Fibroblast of skin of right quadriceps (primary cell): ENCODE measurements around the gene MAFG.
"Not testable (repeated sequence)": the region's sequence is repeated elsewhere in the genome, so short reads cannot be mapped to it uniquely, and the experiment has no call there.

Experiments
- DNase-seq: peaks from one replicate; pipeline ENCODE4 v3.0.0-alpha.2; 2013

MAFG gene

GRCh38 chr17:81921996-81922565 lies 5.5 kb downstream of the MAFG start:
- no peak for DNase-seq

- no peak for DNase-seq
These were observed 6.0 kb downstream of the MAFG start for GRCh38 chr17:81921537-81921862.

GRCh38 chr17:81920612-81921536 lies 6.7 kb downstream of the MAFG start:
- no peak for DNase-seq

GRCh38 chr17:81918832-81919545 lies 8.5 kb downstream of the MAFG start:
- DNase-seq = no peak

GRCh38 chr17:81918333-81918669 lies 9.2 kb downstream of the MAFG start:
- not testable (repeated sequence) for DNase-seq

- peak; percentile 63 for DNase-seq
These were observed 9.8 kb downstream of the MAFG start, which contains the start of gene SIRT7 for GRCh38 chr17:81917565-81918332. TSS of gene SIRT7 (minus strand) at chr17:81918176. CDS start at chr17:81918131, 45 bp downstream.

- no peak for DNase-seq
These were observed 11.1 kb downstream of the MAFG start for GRCh38 chr17:81916234-81917001.

- no peak for DNase-seq
These were observed 12.2 kb downstream of the MAFG start for GRCh38 chr17:81915331-81915730.

GRCh38 chr17:81914103-81914850 lies 13.3 kb downstream of the MAFG start:
- DNase-seq = no peak

- DNase-seq = no peak
These were observed 14.0 kb downstream of the MAFG start for GRCh38 chr17:81913394-81914102.

GRCh38 chr17:81912441-81913309 lies 14.9 kb downstream of the MAFG start:
- no peak for DNase-seq

- no peak for DNase-seq
These were observed 15.6 kb downstream of the MAFG start for GRCh38 chr17:81911969-81912368.

- peak; percentile 85 for DNase-seq
These were observed 16.1 kb downstream of the MAFG start, which contains the start of gene PCYT2 for GRCh38 chr17:81911277-81911961. TSS of gene PCYT2 (minus strand) at chr17:81911399. CDS start at chr17:81911355, 44 bp downstream.

- no peak for DNase-seq
These were observed 16.7 kb downstream of the MAFG start for GRCh38 chr17:81910840-81911276.

- no peak for DNase-seq
These were observed 17.3 kb downstream of the MAFG start for GRCh38 chr17:81909966-81910839.

GRCh38 chr17:81909231-81909630 lies 18.3 kb downstream of the MAFG start:
- no peak for DNase-seq

- no peak for DNase-seq
These were observed 18.7 kb downstream of the MAFG start for GRCh38 chr17:81908793-81909192.
